Ureter (tissue), 1 donor: ENCODE measurements around the gene TUBGCP4. TPM values are rescaled to one million over a fixed set of nuclear protein-coding genes. Genes with fewer than 3 reads are reported as not detected.

Source experiments
- total RNA-seq: library from RNA; stranded (reverse); gene quantifications from one replicate; pipeline ENCODE4 v1.2.4, GENCODE V29; 2023
- donor health status: DM: yes; HTN: yes; CAD: no.

TUBGCP4 gene
- total RNA-seq, 1 donor from 2014 or later = 19.8 TPM

Other genes with a start within 250 kb of the TUBGCP4 start
- 35.8 TPM for gene TMEM62, start 237.5 kb upstream of the TUBGCP4 start, total RNA-seq
- gene CCNDBP1, start 185.7 kb upstream of the TUBGCP4 start, total RNA-seq = 55.2 TPM
- gene EPB42, start 150.1 kb upstream of the TUBGCP4 start, total RNA-seq = not detected
- gene TGM5, start 104.2 kb upstream of the TUBGCP4 start, total RNA-seq = 0.91 TPM
- gene TGM7, start 68.8 kb upstream of the TUBGCP4 start, total RNA-seq = not detected
- 12.8 TPM for gene LCMT2, start 40.5 kb upstream of the TUBGCP4 start, total RNA-seq
- gene ZSCAN29, start 58 bp upstream of the TUBGCP4 start, total RNA-seq = 27.3 TPM
- gene TP53BP1, start 122.1 kb downstream of the TUBGCP4 start, total RNA-seq = 73.0 TPM
- gene MAP1A, start 146.5 kb downstream of the TUBGCP4 start, total RNA-seq = 16.4 TPM
- 120 TPM for gene PPIP5K1, start 219.1 kb downstream of the TUBGCP4 start, total RNA-seq
- 28.6 TPM for gene CKMT1B, start 222.9 kb downstream of the TUBGCP4 start, total RNA-seq
- gene STRC, start 247.7 kb downstream of the TUBGCP4 start, total RNA-seq = 1.4 TPM